ENCODE measurements around the gene CCNJ. TPM values are rescaled to one million over a fixed set of nuclear protein-coding genes. Genes with fewer than 3 reads are reported as not detected.

Gene CCNJ
- total and polyA plus RNA-seq, 2 experiments from 2014 or later, result 14.1 to 29.6 TPM

- Histone ChIP-seq H2AFZ (no peak overlapping the region), H3K4me2 (no peak overlapping the region), H4K20me1 (replicated peaks; ENCODE audit: insufficient read depth) (0 out of 2 replicates have a peak, but pooled peaks cover 4% of the 10 kb centered on the region), H3F3A (replicated peaks; ENCODE audit: low read depth) (no peaks in the 10 kb centered on the region), H3K27ac (ENCODE audit: low read depth) (no peak overlapping the region), H3K36me3 (ENCODE audit: insufficient read depth) (no peaks in the 10 kb centered on the region), H3K9me2 (ENCODE audit: insufficient read depth) (no peaks in the 10 kb centered on the region), H3K27me3 (ENCODE audit: insufficient read depth) (peaks cover 13% of the 10 kb centered on the region), H3K4me3 (no peak overlapping the region), H3K4me1 (ENCODE audit: insufficient read depth) (0 out of 2 replicates have a peak, but pooled peaks cover 13% of the 10 kb centered on the region), H3K79me2 (replicated peaks; ENCODE audit: insufficient read depth) (peaks cover 23% of the 10 kb centered on the region)
- no peak for ATAC-seq
- DNase-seq (ENCODE audit: low spot score), result no peak
- Mint-ChIP-seq H3K4me3 (no peak overlapping the region), H3K4me1 (peaks cover 17% of the 10 kb centered on the region), H3K27ac (no peak overlapping the region), H3K9me3 (peaks cover 4% of the 10 kb centered on the region; the same call in 2 of the 3 replicates), H3K36me3 (ENCODE audit: low read depth) (peaks cover 8% of the 10 kb centered on the region), H3K27me3 (ENCODE audit: insufficient read depth, low read depth, poor library complexity) (peaks cover 3% of the 10 kb centered on the region)
- no peak for TF ChIP-seq ZNF331 (CRISPR knock-in tag; IDR thresholded peaks at IDR 0.05; ENCODE audit: low read depth)
- TF ChIP-seq ETS1 (IDR thresholded peaks at IDR 0.05), result no peak
- no peak for TF ChIP-seq ZNF462 (CRISPR knock-in tag; IDR thresholded peaks at IDR 0.05)
- TF ChIP-seq CREB1 (CRISPR knock-in tag; IDR thresholded peaks at IDR 0.05; ENCODE audit: low read depth), result no peak
- TF ChIP-seq EZH2 (IDR thresholded peaks at IDR 0.05; ENCODE audit: low read depth, unreplicated experiment), result no peak
- TF ChIP-seq ZNF114 (CRISPR knock-in tag; IDR thresholded peaks at IDR 0.05), result no peak
- no peak for TF ChIP-seq CTCF (conservative IDR thresholded peaks at IDR 0.05; ENCODE audit: low read depth in 2 of 2)
- no peak for TF ChIP-seq JUNB (IDR thresholded peaks at IDR 0.05; ENCODE audit: unreplicated experiment)
- TF ChIP-seq NANOG (IDR thresholded peaks at IDR 0.05; ENCODE audit: borderline replicate concordance), result no peak
- no peak for TF ChIP-seq STAT1 (IDR thresholded peaks at IDR 0.05; ENCODE audit: unreplicated experiment)
- TF ChIP-seq POLR2AphosphoS5 (IDR thresholded peaks at IDR 0.05; ENCODE audit: low read depth), result no peak
- TF ChIP-seq EZH2phosphoT487 (IDR thresholded peaks at IDR 0.05; ENCODE audit: unreplicated experiment), result no peak
Measured at GRCh38 chr10:96041146-96041545, 2.2 kb upstream of the CCNJ start.

Data from GM23338 (cell line).